LoVo (cell line): ENCODE results near the gene PLA2G6.

ENCODE experiments used
- DNase-seq: peaks from one replicate; pipeline ENCODE4 v3.0.0-alpha.2; 2016; ENCODE audit warnings: low spot score

Gene PLA2G6

DNA sequence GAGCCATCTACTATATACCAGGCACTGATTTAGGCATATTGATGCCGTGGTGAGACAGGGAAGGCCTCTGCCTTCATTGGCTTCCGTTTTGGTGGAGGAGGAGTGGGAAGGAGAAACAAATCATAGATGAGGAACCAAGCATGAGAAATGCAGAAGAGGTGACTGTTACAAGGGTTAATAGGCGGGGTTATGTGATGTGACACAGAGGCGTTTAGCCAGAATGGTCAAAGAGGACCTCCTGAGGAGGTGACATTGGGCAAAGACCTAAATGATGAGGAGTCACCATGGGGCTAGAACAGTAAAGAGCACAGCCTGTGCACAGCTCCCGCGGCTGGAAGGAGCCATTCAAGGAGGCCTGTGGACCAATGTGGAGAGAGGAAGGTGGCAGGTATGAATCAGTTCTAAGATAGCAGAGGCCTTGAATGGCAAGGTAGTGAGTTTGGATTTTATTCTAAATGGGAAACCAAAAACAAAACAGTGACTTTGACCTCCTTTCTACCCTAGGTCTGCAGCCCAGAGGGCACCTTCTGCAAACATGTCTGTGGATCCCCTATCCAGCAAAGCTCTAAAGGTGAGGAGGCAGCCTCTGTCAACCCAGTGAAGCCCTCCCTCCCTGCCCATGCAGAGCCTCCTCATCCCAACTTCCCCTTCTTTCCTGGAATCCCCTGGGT, 31.8 kb upstream of the PLA2G6 start:
- no peak for DNase-seq

DNA sequence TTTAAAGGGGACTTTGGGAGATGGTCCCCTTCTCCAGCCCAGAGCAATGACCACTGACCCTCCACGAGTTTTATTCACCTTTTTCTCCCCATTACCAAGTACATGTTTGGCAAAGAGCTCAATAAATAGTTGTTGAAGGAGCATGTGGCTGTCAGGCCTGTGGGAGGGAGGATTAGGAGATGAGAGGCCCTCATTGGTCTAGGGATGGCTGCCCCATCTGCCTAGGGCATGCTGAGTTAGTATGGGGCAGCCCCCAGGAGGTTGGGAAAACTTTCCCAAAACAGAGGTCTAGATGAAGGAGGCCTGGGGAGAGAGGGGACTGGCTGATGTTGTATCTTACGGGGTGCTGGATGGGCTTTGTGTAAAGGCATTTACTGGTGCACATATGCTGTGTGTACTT, 30.8 kb upstream of the PLA2G6 start:
- no peak for DNase-seq

DNA sequence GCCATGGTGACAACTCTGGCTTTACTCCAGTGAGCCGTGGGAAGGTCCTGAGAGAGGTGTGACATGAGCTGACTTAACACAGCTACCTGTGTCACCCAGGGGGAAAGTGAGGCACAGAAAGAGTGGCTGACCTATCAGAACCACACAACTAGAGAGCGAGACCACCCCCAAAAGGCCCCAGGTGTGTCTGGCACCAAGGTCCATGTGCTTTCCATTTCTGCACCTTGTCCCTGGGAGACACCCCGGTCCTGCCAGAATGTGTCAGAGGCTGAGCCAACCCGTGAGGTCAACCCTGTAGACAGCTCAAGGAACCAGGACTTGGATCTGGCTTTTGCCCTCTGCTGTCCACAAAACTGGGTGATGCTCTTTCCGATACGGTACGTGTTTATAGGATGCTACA, 29.9 kb upstream of the PLA2G6 start:
- no peak for DNase-seq

DNA sequence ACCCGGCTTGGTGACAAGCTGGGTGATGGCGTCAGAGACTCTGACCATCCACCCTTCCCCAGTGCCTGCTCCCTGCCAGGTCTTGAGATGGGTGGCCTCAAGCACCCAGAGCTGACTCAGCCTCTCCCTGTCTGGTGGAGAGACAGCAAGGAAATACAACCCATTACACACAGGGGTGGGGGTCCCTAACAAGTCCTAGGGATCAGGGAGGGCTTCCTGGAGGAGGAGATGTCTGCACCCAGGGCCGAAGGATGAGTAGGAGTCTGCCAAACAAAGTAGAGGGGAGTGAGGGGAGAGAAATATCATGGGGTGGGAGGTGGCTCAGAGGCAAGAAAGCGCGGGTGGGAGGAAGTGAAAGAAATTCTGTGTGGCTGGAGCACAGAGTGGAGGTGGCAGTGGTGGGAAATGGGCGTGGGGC, 26.9 kb upstream of the PLA2G6 start:
- no peak for DNase-seq

DNA sequence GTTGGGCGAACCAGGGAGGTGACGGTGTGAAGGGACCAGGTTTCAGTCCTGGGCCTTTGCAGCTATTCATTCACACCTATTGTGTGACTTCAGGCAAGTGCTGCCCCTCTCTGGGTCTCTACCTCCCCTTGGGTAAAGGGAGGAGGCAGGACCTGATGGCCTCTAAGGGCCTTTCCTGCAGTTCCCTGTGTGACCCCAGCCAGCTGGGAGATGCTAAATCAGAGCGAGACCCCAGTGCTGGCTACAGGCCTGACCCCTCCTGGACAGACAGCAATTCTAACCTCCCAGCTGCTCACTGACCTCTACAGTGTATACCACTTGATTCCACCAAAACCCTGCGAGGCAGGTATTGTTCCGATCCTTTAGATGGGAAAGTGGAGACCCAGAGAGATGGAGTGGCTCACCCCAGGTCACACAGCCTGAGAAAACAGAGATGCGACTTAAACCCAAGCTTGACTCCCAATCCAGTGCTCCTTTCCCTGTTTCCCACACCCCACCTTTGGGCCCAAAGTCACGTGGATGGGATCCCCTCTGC, 26.3 kb upstream of the PLA2G6 start:
- no peak for DNase-seq

DNA sequence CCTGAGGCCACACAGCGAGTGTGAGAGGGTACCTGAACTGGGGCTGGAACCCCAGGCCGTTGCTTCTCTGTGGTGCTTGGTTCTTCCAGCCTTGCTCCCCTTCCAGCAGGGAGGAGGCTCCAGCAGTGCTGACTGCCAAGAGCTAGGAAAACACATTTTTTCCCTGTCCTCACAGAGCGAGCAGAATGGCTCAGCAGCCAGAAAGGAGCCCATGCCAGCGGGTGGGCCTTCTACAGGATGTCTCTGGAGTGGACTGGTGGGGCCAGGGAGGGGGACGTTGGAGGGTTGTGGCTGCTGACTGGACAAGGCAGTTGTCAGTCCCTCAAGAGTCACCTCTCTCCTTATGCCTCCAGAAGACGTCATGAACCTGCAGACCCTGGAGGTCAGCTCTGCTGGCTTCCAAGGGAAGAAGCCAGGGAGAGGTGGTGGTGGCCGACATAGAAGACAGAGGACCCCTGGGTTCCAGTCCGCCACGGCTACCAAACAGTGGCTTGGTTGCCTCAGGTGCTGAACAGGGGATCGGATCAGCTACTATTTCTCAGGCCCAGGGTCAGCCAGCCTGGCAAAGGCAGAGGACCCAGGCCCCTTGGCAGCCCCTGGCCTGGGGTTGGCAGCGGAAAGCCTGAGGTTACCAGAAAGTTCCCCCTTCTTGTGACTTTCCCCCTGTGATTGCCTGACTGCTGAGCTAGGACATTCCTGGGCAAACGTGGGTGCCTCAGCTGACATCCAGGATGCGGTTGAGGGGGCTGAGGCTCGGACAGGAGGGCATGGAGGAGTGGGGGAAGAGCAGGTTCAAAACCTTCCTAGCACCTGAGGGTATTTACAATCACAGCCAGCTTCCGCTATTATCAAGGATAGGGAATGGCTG, 23.9 kb upstream of the PLA2G6 start:
- DNase-seq, result no peak

DNA sequence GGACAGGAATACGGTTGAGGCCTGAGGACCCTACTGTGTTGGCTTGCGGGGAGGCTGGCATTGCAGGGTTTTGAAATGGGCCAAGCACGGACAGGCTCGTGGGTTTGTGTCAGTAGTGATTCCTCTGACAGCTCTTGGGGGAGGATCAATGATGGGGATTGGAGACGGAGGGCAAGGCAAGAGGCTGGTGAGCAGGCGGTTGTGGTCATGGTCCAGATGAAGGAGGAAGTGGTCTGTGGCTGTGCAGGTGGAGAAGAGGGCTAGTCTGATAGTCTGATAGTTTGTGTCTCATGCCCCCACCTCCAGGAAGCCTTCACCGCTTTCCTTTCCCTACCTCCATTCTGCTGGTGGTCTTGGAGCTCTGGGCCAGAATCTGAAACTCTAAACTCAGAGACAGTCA, 23.2 kb upstream of the PLA2G6 start:
- DNase-seq, result no peak

DNA sequence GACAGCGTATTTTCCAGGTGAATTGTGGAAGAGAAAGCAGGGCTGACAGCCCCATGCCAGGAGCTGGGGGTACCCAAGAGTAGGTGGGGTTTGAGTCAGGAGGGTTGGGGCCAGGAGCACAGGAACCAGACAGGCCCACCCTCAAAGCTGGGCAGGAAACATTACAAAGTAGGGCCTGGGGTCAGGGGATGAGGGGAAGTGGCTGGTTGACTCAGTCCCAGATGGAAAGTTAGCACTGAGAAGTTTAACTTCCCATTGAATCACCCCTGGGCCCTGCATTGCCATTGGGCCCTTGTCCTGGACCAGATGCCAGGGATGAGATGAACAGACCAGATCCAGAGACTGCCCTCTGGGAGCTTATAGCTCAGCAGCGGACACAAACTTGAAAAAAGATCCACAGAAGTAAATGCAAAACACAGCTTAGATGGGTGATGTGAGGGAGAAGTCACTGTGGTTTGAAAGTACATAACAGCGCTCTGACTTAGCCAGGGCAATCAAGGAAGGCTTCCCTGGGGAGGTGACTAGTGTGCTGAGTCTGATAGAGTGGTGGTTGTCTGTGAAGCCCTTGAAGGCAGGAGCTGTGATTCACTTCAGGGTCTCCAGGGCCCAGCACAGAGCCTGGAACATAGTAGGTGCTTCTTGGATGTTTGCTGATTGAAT, 22.4 kb upstream of the PLA2G6 start:
- DNase-seq, result no peak

DNA sequence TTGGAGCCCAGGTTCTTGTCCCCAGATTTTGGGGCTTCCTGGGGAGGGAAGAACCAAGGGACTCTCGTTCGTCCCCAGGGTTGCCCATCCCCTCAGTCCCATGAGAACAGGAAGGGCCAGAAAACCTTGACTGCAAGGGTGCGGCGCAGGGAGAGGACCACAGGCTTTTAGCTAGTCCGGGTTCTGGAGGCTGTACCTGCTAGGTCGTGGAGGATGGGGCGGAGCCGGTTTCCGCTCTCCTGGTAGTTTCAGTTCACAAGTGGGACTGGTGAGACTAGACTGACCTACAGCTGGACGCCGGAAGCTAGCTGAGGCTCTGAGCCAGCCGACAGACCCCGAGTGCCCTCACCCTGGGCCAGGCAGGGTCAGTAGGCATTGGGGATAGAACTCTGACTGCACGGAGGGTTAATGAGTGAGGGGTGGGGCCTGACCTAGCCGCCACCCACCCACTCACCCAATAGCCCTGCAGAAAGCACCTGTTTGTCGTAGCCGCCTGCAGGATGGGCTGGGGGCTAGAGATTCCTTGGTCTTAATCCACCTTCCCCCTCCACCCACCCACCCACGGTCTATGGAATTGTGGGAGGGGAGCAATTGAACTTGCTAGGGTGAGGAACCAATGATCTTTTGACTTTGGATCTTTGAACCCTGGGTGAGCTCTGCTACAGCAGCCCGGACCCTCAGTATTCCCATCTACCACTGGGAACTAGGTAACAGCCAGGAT, 21.6 kb upstream of the PLA2G6 start:
- peak; percentile 43 for DNase-seq

DNA sequence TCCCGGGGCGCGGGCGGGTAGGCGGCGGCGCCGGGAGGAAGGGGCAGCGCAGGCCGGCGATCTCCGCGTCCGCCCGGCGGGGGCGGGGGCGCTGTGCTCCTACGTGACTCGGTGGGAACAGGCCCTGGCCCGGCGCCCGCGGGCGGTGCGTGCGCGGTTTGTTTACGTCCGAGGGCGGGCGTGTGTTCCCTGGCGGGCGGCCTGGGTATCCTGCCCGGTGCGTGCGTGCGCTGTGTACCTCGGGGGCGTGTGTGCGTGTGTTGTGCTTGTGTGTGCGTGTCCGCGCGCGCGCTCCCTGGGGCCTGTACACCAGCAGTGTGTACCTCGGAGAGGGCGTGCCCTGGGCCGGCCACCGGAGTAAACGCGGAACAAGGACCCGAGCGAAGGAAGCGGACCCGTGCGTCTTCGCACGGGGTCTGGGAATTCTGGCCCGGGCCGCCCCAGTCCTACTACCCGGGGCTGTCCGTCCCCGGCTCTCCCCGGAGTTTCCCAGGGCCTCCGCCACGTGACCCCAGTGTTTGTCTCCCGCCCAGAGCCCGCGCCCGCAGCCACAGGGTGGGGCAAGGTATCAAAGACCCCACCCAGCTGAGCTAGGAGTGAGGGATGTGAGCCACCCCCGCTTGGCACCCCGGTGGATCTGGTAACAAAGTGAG, 20.9 kb upstream of the PLA2G6 start:
- DNase-seq, result peak; percentile 75

DNA sequence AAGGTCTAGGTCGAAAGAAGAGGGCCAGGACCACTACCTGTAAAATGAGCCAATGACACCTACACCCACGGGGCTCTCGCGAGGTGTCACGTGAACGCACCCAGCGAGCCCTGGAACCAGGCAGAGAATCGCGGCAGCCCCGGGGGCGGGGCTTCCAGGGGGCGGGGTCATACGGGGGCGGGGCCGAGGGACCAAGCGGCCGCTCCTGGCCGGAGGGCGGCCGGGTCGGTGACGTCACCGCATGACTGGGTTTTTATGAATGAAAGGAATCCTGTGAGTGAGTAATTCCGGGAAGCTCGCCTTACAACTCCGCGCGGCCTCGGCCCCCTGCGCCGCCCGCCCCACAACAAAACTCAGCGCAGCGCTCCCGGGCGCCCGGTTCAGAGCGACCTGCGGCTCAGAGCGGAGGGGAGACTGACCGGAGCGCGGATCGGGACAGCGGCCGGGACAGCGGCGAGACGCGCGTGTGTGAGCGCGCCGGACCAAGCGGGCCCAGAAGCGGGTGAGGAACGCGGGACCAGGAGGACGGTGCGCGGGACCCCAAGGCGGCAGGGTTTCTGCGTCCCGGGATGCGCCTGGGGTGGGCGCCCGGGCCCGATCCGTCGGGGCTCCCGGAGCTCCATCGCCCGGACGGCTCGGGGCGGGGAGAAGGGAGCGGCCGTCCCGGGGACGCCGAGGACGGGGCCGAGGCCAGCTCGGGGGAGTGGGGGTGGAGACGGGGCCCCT, 20.2 kb upstream of the PLA2G6 start, which contains the start of gene MAFF:
Gene MAFF (plus strand): TSS at position 284 of the 726 bp plus-strand sequence. CDS start 11,860 bp downstream, outside the sequence.
- peak; percentile 95 for DNase-seq

DNA sequence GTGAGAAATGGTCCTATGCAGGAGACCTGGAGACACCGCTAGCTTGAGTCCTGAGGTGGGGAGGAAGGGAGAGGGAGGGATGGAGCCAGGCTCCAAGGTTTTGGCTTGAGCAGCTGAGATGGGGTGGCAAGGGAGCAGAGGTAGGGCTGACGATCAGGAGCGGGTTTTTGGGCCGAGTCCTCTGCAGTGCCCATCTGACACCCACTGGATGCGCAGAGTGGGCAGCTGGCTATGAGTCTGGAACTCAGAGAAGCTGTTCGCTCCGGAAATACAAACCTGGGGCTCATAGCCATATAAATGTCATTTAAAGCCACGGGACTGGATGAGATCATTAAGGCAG, 19.7 kb upstream of the PLA2G6 start:
- DNase-seq, result no peak

DNA sequence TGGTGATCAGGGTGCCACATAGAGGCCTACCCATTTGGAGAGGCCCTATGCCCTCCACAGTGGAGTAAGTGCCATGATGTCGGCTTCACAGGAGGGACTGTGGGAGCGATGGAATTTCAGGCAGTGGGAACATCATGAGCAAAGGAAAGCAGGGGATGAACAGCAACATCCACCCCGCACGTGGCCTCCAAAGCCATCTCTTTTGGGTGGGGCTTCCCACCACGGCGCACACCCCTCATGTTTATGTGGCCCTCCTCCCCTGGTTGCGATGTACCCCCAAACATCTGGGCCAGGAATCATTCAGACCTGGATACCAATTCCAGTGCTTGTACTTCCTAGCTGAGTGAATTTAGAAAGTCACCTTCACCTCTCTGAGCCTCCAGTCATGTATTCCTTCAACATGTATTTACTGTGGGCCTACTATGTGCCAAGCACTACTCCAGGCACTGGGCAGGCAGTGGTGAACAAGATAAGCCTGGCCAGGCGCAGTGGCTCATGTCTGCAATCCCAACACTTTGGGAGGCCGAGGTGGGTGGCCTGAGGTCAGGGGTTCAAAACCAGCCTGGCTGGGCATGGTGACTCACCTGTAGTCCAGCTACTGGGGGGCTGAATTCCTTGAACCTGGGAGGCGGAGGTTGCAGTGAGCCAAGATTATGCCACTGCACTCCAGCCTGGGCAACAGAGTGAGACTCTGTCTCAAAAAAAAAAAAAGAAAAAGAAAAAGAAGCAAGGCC, 18.4 kb upstream of the PLA2G6 start:
- DNase-seq, result no peak

DNA sequence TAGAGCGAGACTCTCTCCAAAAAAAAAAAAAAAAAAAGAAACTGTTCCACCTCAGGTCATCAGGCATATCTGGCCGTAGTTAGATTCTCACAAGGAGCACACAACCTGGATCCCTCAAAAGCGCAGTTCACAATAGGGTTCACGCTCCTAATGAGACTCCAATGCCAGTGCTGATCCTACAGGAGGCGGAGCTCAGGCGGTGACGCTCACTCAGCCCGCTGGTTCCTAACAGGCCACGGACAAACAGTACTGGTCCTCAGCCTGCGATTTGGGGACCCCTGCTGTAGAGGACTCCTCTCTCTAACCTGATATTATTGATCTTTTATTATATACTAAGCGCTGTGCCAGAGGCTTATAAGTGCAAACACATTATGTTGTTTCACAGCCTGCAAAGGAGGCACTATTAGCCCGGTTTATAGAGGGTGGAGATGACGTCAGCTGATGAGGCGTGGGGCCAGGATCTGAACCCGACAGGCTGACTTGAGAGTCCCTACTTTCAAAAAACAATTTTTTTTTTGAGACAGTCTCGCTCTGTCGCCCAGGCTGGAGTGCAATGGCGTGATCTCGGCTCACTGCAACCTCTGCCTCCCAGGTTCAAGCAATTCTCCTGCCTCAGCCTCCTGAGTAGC, 15.3 kb upstream of the PLA2G6 start:
- no peak for DNase-seq

DNA sequence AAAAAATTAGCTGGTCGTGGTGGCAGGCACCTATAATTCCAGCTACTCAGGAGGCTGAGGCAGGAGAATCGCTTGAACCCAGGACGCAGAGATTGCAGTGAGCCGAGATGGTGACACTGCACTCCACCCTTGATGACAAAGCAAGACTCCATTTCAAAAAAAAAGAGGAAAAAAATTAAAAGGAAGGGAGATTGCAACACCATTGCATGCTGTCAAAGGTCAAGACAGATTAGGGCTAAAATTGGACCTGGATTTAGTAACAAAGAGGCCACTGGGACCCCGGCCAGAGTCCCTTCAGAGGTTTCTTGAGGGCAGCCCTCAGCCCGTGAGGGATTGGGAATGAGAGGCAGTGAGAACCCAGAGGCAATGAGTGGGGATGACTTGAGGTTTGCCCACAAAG, 11.9 kb upstream of the PLA2G6 start:
- DNase-seq, result no peak

DNA sequence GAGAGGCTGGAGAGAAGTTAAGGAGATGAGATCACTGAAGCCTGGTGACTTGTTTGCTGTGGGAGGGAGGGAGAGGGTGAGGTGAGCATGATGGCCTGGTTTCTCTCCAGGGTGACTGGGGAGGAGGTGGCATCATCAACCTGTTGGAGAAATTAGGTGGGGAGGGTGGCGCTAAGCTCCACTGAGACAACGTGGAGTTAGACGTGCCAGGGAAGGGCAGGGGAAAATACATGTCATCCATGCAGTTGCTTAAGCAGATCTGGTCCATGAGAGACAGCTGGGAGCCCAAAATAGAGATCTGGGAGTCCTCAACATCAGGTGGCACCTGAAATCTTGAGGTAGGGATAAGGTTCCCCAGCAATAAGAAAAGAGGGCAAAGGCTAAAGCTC, 10.8 kb upstream of the PLA2G6 start:
- DNase-seq, result no peak

DNA sequence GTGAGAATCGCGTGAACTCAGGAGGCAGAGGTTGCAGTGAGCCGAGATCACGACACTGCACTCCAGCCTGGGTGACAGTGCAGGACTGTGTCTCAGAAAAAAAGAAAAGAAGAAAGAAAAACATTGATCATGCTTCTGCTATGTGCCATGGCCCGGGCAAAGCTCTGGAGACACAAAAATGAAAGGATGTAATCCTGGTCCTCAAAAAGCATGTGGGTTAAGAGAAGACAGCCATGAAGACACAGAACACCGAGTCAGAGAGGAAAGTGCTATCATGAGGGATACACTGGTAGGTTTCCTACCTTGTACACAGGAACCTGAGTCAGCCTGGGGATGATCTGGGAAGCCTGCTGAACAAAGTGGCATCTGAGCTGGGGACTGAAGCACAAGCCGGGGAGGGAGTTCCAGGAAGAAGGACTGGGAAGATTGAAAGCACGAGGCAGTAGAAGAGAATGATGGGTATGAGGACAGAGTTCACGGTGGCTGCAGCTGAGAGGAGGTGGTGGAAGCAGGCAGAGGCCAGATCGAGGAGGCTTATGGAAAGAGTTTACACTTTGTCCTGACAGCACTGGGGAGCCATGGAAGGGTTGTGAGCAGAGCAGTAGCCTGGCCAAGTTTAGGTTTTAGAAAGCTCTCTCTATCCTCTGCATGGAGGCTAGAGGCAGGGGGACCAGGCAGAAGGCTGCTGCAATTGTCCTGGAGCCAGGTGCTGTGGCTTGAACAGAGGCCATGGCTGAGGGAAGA, 10.3 kb upstream of the PLA2G6 start:
- DNase-seq, result no peak

DNA sequence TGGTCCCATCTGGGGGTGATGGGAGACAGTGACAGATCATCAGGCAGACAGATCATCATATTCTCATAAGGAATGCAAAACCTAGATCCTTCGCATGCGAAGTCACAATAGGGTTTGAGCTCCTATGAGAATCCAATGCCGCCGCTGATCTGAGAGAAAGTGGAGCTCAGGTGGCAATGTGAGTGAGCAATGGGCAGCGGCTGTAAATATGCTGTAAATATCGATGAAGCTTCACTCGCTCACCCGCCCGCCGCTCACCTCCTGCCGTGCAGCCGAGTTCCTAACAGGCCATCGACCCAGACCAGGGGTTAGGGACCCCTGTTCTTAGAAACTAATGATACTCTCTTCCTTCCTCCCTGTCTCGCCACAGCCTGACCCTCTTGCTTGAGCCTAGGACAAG, 9.4 kb upstream of the PLA2G6 start:
- no peak for DNase-seq

DNA sequence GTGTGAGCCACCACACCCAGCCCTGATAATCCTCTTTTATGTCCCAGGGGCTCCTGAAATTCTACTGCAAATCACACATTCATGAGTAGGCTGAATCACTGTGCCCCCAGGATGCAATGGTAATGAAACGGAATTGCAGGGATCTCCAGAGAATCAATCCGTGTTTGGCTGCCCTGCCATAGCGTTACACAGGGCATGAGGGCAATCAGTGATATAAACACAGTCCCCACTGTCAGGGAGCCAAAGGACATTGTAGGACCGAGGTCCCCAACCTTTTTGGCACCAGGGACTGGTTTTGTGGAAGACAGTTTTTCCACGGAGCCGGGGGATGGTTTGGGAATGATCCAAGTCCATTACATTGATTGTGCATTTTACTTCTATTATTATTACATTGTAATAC, 9.0 kb upstream of the PLA2G6 start:
- DNase-seq, result no peak
